Adrenal gland (tissue), 5 donors: ENCODE results near the gene VWA3B.

Experiments
- POLR2A ChIP-seq, 2 donors: fragments of 450-650 bp; IDR thresholded peaks; one replicate each; pipeline ENCODE4 v1.6.1; 2017; ENCODE audit warnings: antibody characterized with exemption in 2 of 2, mild to moderate bottlenecking in 2 of 2, moderate library complexity in 1 of 2
- TF ChIP-seq, protein P1 (sequence below), 6 experiments: fragments of 450-650 bp in 4 of 6; fragments of 200-600 bp in 2 of 6; sonication (generic) in 1 of 6; IDR thresholded peaks; 1 replicate in 5 of 6; 2 replicates in 1 of 6; pipeline versions ENCODE4 v1.5.1 to v1.8.0; 2016 to 2021; ENCODE audit warnings: antibody characterized with exemption in 6 of 6, mild to moderate bottlenecking in 2 of 6, moderate library complexity in 1 of 6
- donor health status: DM: no; HTN: no; CAD: no.

DNA sequence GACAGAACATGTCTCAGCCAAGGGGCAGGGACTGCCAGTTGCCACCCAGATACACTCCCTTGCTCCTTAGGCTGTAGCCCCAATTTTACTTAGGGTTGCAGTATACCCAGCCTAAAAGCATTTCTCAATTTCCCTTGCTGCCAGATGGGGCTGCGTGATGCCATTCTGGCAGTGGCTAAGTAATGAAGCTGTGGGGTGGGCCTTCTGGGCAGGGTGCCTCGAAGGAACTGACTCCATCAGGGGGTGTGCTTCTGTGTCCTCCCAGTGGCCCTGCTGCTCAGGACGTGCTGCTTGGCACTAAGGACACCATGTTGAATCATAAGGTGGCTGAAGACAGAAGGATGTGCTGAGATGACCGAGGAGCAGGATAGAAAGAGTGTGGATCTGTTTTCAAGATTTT, 74.2 kb downstream of the VWA3B start:
- TF ChIP-seq POLR2A (IDR thresholded peaks at IDR 0.05) = no peak
- TF ChIP-seq, protein P1, sequence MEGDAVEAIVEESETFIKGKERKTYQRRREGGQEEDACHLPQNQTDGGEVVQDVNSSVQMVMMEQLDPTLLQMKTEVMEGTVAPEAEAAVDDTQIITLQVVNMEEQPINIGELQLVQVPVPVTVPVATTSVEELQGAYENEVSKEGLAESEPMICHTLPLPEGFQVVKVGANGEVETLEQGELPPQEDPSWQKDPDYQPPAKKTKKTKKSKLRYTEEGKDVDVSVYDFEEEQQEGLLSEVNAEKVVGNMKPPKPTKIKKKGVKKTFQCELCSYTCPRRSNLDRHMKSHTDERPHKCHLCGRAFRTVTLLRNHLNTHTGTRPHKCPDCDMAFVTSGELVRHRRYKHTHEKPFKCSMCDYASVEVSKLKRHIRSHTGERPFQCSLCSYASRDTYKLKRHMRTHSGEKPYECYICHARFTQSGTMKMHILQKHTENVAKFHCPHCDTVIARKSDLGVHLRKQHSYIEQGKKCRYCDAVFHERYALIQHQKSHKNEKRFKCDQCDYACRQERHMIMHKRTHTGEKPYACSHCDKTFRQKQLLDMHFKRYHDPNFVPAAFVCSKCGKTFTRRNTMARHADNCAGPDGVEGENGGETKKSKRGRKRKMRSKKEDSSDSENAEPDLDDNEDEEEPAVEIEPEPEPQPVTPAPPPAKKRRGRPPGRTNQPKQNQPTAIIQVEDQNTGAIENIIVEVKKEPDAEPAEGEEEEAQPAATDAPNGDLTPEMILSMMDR (IDR thresholded peaks at IDR 0.05) = no peak
